Measurements from ENCODE around the gene GPR152. TPM values are rescaled to one million over a fixed set of nuclear protein-coding genes. Genes with fewer than 3 reads are reported as not detected.
A peak's percentile ranks its signal among the peaks of the same experiment; 100 is the strongest.

The GPR152 gene
- total and polyA plus RNA-seq, 5 donors from 2014 or later, result 0.13 to 0.84 (median 0.35) TPM; not detected in 1

- H3K27ac ChIP-seq (ENCODE audit: insufficient read depth, low read length, poor library complexity, severe bottlenecking), result peak overlapping the region; percentile 79
These were observed 31.7 kb downstream of the GPR152 start for GRCh38 chr11:67420646-67421429.

DNA sequence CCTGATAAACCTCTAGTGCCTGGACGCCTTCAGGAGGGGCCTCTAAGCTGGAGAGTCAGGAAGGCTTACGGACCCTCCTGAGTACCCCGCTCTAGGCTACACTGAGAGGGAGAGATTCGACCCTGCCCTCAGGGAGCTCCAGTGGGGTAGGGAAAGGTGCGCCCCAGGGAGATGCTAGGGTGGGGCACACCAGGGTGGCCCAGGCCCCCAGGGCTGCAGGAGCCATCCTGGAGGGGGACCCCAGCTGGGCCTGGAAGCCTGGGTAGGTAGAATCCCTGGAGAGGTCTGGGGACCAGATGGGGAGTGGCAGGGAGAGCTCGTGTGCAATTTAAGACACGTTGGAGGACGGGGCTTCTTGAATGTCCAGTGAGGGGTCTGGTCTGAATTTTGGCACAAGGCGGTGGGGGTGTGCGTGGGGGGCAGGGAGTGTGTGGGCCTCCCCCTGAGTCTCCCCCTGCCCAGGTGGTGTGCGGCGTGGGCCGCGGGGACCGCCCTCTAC lies 32.3 kb downstream of the GPR152 start:
- Mint-ChIP-seq H3K36me3 (no peaks in the 10 kb centered on the region), H3K27me3 (no peaks in the 10 kb centered on the region), H3K4me1 (peaks cover 4 to 68% (median 26%) of the 10 kb centered on the region in 4 donors), H3K4me3 (peak overlapping the region; percentile 85 to 93 (median 88)), H3K27ac (peak overlapping the region; percentile 60 to 93 (median 74)), H3K9me3 (no peaks in the 10 kb centered on the region)
- peaks cover 63% of the 10 kb centered on the region for H3K4me1 ChIP-seq (ENCODE audit: control insufficient read depth, insufficient read depth, low read length, poor library complexity, severe bottlenecking)
- H3K36me3 ChIP-seq (ENCODE audit: control insufficient read depth, insufficient read depth, low read length), result no peaks in the 10 kb centered on the region
- ATAC-seq (ENCODE audit: low read depth in 2 of 2) (no peak), DNase-seq (no peak)
- peak overlapping the region; percentile 79 for H3K27ac ChIP-seq (ENCODE audit: insufficient read depth, low read length, poor library complexity, severe bottlenecking)
- H3K4me3 ChIP-seq (ENCODE audit: low read depth, low read length), result peak overlapping the region; percentile 37
- H3K27me3 ChIP-seq (ENCODE audit: control insufficient read depth, insufficient read depth, low read length), result no peaks in the 10 kb centered on the region
- H3K9me3 ChIP-seq (ENCODE audit: control insufficient read depth in 2 of 2, low read length in 2 of 2), result no peaks in the 10 kb centered on the region

More at GRCh38 chr11:67420646-67421429, 31.7 kb downstream of the GPR152 start:
- H3K4me3 ChIP-seq (ENCODE audit: low read depth, low read length), result no peak overlapping the region
- peaks cover 60% of the 10 kb centered on the region for H3K4me1 ChIP-seq (ENCODE audit: control insufficient read depth, insufficient read depth, low read length, poor library complexity, severe bottlenecking)
- Mint-ChIP-seq H3K9me3 (no peaks in the 10 kb centered on the region), H3K27me3 (no peaks in the 10 kb centered on the region), H3K4me3 (peak overlapping the region; percentile 85 to 93 (median 88)), H3K4me1 (peaks cover 4 to 72% (median 25%) of the 10 kb centered on the region in 4 donors), H3K27ac (peak overlapping the region; percentile 82 to 97 (median 86)), H3K36me3 (no peaks in the 10 kb centered on the region)
- no peaks in the 10 kb centered on the region for H3K9me3 ChIP-seq (ENCODE audit: control insufficient read depth in 2 of 2, low read length in 2 of 2)
- ATAC-seq (ENCODE audit: low read depth in 2 of 2), result peak; percentile 81 to 85
- H3K36me3 ChIP-seq (ENCODE audit: control insufficient read depth, insufficient read depth, low read length), result no peaks in the 10 kb centered on the region
- peak; percentile 95 to 98 (median 97) for DNase-seq
- no peaks in the 10 kb centered on the region for H3K27me3 ChIP-seq (ENCODE audit: control insufficient read depth, insufficient read depth, low read length)

- peak overlapping the region; percentile 74 to 95 (median 93) for H3K27ac Mint-ChIP-seq
- H3K27me3 ChIP-seq (ENCODE audit: control insufficient read depth, insufficient read depth, low read length), result no peaks in the 10 kb centered on the region
- no peaks in the 10 kb centered on the region for H3K27me3 Mint-ChIP-seq
These were observed 33.0 kb downstream of the GPR152 start for GRCh38 chr11:67419325-67420049.

GRCh38 chr11:67418476-67419281 lies 33.9 kb downstream of the GPR152 start:
- Mint-ChIP-seq H3K27ac (peak overlapping the region; percentile 74 to 95 (median 93)), H3K27me3 (no peaks in the 10 kb centered on the region), H3K36me3 (no peaks in the 10 kb centered on the region), H3K4me3 (peak overlapping the region; percentile 85 to 89 (median 88)), H3K9me3 (no peaks in the 10 kb centered on the region), H3K4me1 (peaks cover 4 to 72% (median 26%) of the 10 kb centered on the region in 4 donors)
- ATAC-seq (ENCODE audit: low read depth in 2 of 2), result peak in 1 of 2 donors; percentile 4
- peak overlapping the region; percentile 79 for H3K27ac ChIP-seq (ENCODE audit: insufficient read depth, low read length, poor library complexity, severe bottlenecking)
- H3K4me1 ChIP-seq (ENCODE audit: control insufficient read depth, insufficient read depth, low read length, poor library complexity, severe bottlenecking), result peaks cover 71% of the 10 kb centered on the region
- H3K36me3 ChIP-seq (ENCODE audit: control insufficient read depth, insufficient read depth, low read length), result no peaks in the 10 kb centered on the region
- H3K4me3 ChIP-seq (ENCODE audit: low read depth, low read length), result peak overlapping the region; percentile 32
- DNase-seq, result peak in 2 of 3 donors; percentile 57 to 74
- H3K27me3 ChIP-seq (ENCODE audit: control insufficient read depth, insufficient read depth, low read length), result no peaks in the 10 kb centered on the region
- no peaks in the 10 kb centered on the region for H3K9me3 ChIP-seq (ENCODE audit: control insufficient read depth in 2 of 2, low read length in 2 of 2)

More at GRCh38 chr11:67419325-67420049, 33.0 kb downstream of the GPR152 start:
- no peaks in the 10 kb centered on the region for H3K9me3 Mint-ChIP-seq
- peaks cover 69% of the 10 kb centered on the region for H3K4me1 ChIP-seq (ENCODE audit: control insufficient read depth, insufficient read depth, low read length, poor library complexity, severe bottlenecking)
- H3K9me3 ChIP-seq (ENCODE audit: control insufficient read depth in 2 of 2, low read length in 2 of 2), result no peaks in the 10 kb centered on the region
- H3K27ac ChIP-seq (ENCODE audit: insufficient read depth, low read length, poor library complexity, severe bottlenecking), result peak overlapping the region; percentile 79
- H3K4me3 ChIP-seq (ENCODE audit: low read depth, low read length), result peak overlapping the region; percentile 37
- ATAC-seq (ENCODE audit: low read depth in 2 of 2), result no peak
- DNase-seq, result no peak
- no peaks in the 10 kb centered on the region for H3K36me3 Mint-ChIP-seq
- no peaks in the 10 kb centered on the region for H3K36me3 ChIP-seq (ENCODE audit: control insufficient read depth, insufficient read depth, low read length)
- H3K4me3 Mint-ChIP-seq, result peak overlapping the region; percentile 85 to 93 (median 88)
- peaks cover 4 to 69% (median 25%) of the 10 kb centered on the region in 4 donors for H3K4me1 Mint-ChIP-seq

- H3K4me1 Mint-ChIP-seq, result peaks cover 4 to 74% (median 33%) of the 10 kb centered on the region in 4 donors
- Histone ChIP-seq H3K27ac (ENCODE audit: insufficient read depth, low read length, poor library complexity, severe bottlenecking) (peak overlapping the region; percentile 79), H3K4me3 (ENCODE audit: low read depth, low read length) (no peak overlapping the region), H3K9me3 (ENCODE audit: control insufficient read depth in 2 of 2, low read length in 2 of 2) (no peaks in the 10 kb centered on the region), H3K27me3 (ENCODE audit: control insufficient read depth, insufficient read depth, low read length) (no peaks in the 10 kb centered on the region), H3K36me3 (ENCODE audit: control insufficient read depth, insufficient read depth, low read length) (no peaks in the 10 kb centered on the region), H3K4me1 (ENCODE audit: control insufficient read depth, insufficient read depth, low read length, poor library complexity, severe bottlenecking) (peaks cover 84% of the 10 kb centered on the region)
- H3K27me3 Mint-ChIP-seq, result no peaks in the 10 kb centered on the region
- H3K27ac Mint-ChIP-seq, result peak overlapping the region; percentile 14 to 95 (median 87)
- no peaks in the 10 kb centered on the region for H3K36me3 Mint-ChIP-seq
- peak overlapping the region in 3 of 4 donors; percentile 88 to 96 (median 93) for H3K4me3 Mint-ChIP-seq
- DNase-seq (no peak), ATAC-seq (ENCODE audit: low read depth in 2 of 2) (no peak)
- no peaks in the 10 kb centered on the region for H3K9me3 Mint-ChIP-seq
These were observed 35.1 kb downstream of the GPR152 start for GRCh38 chr11:67417425-67417824.

GRCh38 chr11:67416416-67417335 lies 35.9 kb downstream of the GPR152 start:
- H3K27me3 ChIP-seq (ENCODE audit: control insufficient read depth, insufficient read depth, low read length), result no peaks in the 10 kb centered on the region
- no peaks in the 10 kb centered on the region for H3K27me3 Mint-ChIP-seq
- ATAC-seq (ENCODE audit: low read depth in 2 of 2), result peak; percentile 68 to 72
- H3K36me3 Mint-ChIP-seq, result no peaks in the 10 kb centered on the region
- peaks cover 89% of the 10 kb centered on the region for H3K4me1 ChIP-seq (ENCODE audit: control insufficient read depth, insufficient read depth, low read length, poor library complexity, severe bottlenecking)
- peak overlapping the region; percentile 79 for H3K27ac ChIP-seq (ENCODE audit: insufficient read depth, low read length, poor library complexity, severe bottlenecking)
- H3K36me3 ChIP-seq (ENCODE audit: control insufficient read depth, insufficient read depth, low read length), result no peaks in the 10 kb centered on the region
- H3K27ac Mint-ChIP-seq, result peak overlapping the region; percentile 95 to 100 (median 96)
- H3K9me3 Mint-ChIP-seq, result no peaks in the 10 kb centered on the region
- H3K4me3 ChIP-seq (ENCODE audit: low read depth, low read length), result peak overlapping the region; percentile 59
- H3K9me3 ChIP-seq (ENCODE audit: control insufficient read depth in 2 of 2, low read length in 2 of 2), result no peaks in the 10 kb centered on the region
- peak; percentile 72 to 97 (median 90) for DNase-seq
- H3K4me1 Mint-ChIP-seq, result peaks cover 4 to 79% (median 37%) of the 10 kb centered on the region in 4 donors
- peak overlapping the region; percentile 93 to 96 (median 94) for H3K4me3 Mint-ChIP-seq

All from CD4-positive, CD25-positive, alpha-beta regulatory T cell (primary cell).